IMR-90 (cell line): Measurements from ENCODE around the gene TEX261. TPM values are rescaled to one million over a fixed set of nuclear protein-coding genes. Genes with fewer than 3 reads are reported as not detected.
A peak's percentile ranks its signal among the peaks of the same experiment; 100 is the strongest.

Source experiments
- ATAC-seq: fragments of 200-7000 bp; cut with Tn5 transposase; 2 replicates; pipeline ENCODE4 v1.9.1; 2020; ENCODE audit warnings: low read depth, mild to moderate bottlenecking, moderate library complexity
- BruUV-seq: library from RNA; stranded (reverse); fragments of 400-500 nt; replicated peaks from 2 replicates; lab custom pipeline; 2021; lab: Mats Ljungman, UMichigan
- CTCF ChIA-PET: fragments of 300-600 bp; formaldehyde crosslinking; extraction: SDS; loops from one replicate; lab custom pipeline; 2021; ENCODE audit warnings: antibody characterized with exemption; lab: Yijun Ruan, JAX
- POLR2A ChIA-PET: fragments of 300-600 bp; sonication (Branson Sonifier 250); formaldehyde crosslinking; loops from one replicate; lab custom pipeline; 2022; ENCODE audit warnings: antibody characterized with exemption; ENCODE audit not compliant: unreplicated experiment; lab: Charles Lee
- DNase-seq: peaks from one replicate; pipeline ENCODE4 v3.0.0; 2013
- H2AFZ ChIP-seq: replicated peaks from 2 replicates; pipeline ENCODE3; 2013; ENCODE audit warnings: low read length, mild to moderate bottlenecking; ENCODE audit not compliant: poor library complexity
- H2AK5ac ChIP-seq: 2 replicates; pipeline ENCODE4 v1.6.1; 2013; ENCODE audit warnings: low read depth, low read length, inconsistent platforms
- H2AK9ac ChIP-seq: replicated peaks from 2 replicates; pipeline ENCODE3; 2013; ENCODE audit warnings: mild to moderate bottlenecking, low read depth, low read length, moderate library complexity; ENCODE audit not compliant: poor library complexity
- H2BK120ac ChIP-seq: 2 replicates; pipeline ENCODE4 v1.6.1; 2013; ENCODE audit warnings: low read depth, low read length, inconsistent platforms
- H2BK15ac ChIP-seq: 3 replicates; pipeline ENCODE4 v1.6.1; 2013; ENCODE audit warnings: low read depth, low read length, inconsistent platforms
- H2BK20ac ChIP-seq: 2 replicates; pipeline ENCODE4 v1.6.1; 2013; ENCODE audit warnings: low read depth, mild to moderate bottlenecking, inconsistent platforms, low read length, moderate library complexity
- H2BK5ac ChIP-seq: 2 replicates; pipeline ENCODE4 v1.6.1; 2013; ENCODE audit warnings: mild to moderate bottlenecking, low read depth, low read length, inconsistent platforms; ENCODE audit not compliant: poor library complexity, severe bottlenecking
- H3K14ac ChIP-seq: replicated peaks from 2 replicates; pipeline ENCODE4 v1.6.1; 2013; ENCODE audit warnings: low read depth, low read length, inconsistent platforms
- H3K18ac ChIP-seq: 2 replicates; pipeline ENCODE4 v1.6.1; 2013; ENCODE audit warnings: low read depth, low read length, control low read depth
- H3K23ac ChIP-seq: 2 replicates; pipeline ENCODE4 v1.6.1; 2013; ENCODE audit warnings: low read depth, low read length, inconsistent platforms
- H3K27ac ChIP-seq: 2 replicates; pipeline ENCODE4 v1.5.1; 2013; ENCODE audit warnings: mild to moderate bottlenecking, control low read depth, low read length; ENCODE audit not compliant: insufficient read depth
- H3K27me3 ChIP-seq: 2 replicates; pipeline ENCODE4 v1.6.1; 2013; ENCODE audit warnings: low read length; ENCODE audit not compliant: control insufficient read depth, insufficient read depth
- H3K36me3 ChIP-seq: 2 replicates; pipeline ENCODE4 v1.6.1; 2013; ENCODE audit warnings: low read length, mixed read lengths; ENCODE audit not compliant: control insufficient read depth, insufficient read depth
- H3K4ac ChIP-seq: 2 replicates; pipeline ENCODE4 v1.6.1; 2013; ENCODE audit warnings: low read depth, low read length, inconsistent platforms
- H3K4me1 ChIP-seq: 2 replicates; pipeline ENCODE4 v1.6.1; 2013; ENCODE audit warnings: low read length, mixed read lengths; ENCODE audit not compliant: control insufficient read depth, insufficient read depth
- H3K4me2 ChIP-seq: 2 replicates; pipeline ENCODE4 v1.6.1; 2013; ENCODE audit warnings: low read depth, mild to moderate bottlenecking, control low read depth, low read length, moderate library complexity
- H3K4me3 ChIP-seq: 2 replicates; pipeline ENCODE4 v1.5.1; 2013; ENCODE audit warnings: low read depth, mild to moderate bottlenecking, control low read depth, low read length, moderate library complexity; ENCODE audit not compliant: insufficient read depth
- H3K56ac ChIP-seq: 2 replicates; pipeline ENCODE4 v1.6.1; 2013; ENCODE audit warnings: low read length, inconsistent platforms; ENCODE audit not compliant: insufficient read depth; ENCODE audit errors: extremely low read depth
- H3K79me1 ChIP-seq, 2 experiments: 2 replicates each; pipeline ENCODE4 v1.6.1; 2013; ENCODE audit warnings: low read length in 2 of 2, inconsistent platforms in 1 of 2, low read depth in 1 of 2
- H3K9ac ChIP-seq: 2 replicates; pipeline ENCODE4 v1.6.1; 2013; ENCODE audit warnings: low read depth, low read length, control low read depth
- H3K9me1 ChIP-seq: 2 replicates; pipeline ENCODE4 v1.6.1; 2013; ENCODE audit warnings: low read length, inconsistent platforms; ENCODE audit not compliant: insufficient read depth
- H3K9me3 ChIP-seq: 2 replicates; pipeline ENCODE4 v1.6.1; 2013; ENCODE audit warnings: low read length; ENCODE audit not compliant: control insufficient read depth, insufficient read depth
- H4K20me1 ChIP-seq: 2 replicates; pipeline ENCODE4 v1.6.1; 2013; ENCODE audit warnings: low read length, inconsistent platforms; ENCODE audit not compliant: insufficient read depth
- H4K5ac ChIP-seq: 2 replicates; pipeline ENCODE4 v1.6.1; 2013; ENCODE audit warnings: mild to moderate bottlenecking, low read depth, low read length, control low read depth
- H4K8ac ChIP-seq, 2 experiments: 2 replicates each; pipeline ENCODE4 v1.6.1; 2013; ENCODE audit warnings: low read depth in 2 of 2, low read length in 2 of 2, control low read depth in 1 of 2, inconsistent platforms in 1 of 2
- H4K91ac ChIP-seq: 2 replicates; pipeline ENCODE4 v1.6.1; 2013; ENCODE audit warnings: low read depth, low read length, inconsistent platforms; ENCODE audit not compliant: insufficient read depth
- BHLHE40 ChIP-seq: fragments of 150-350 bp; IDR thresholded peaks from 2 replicates; pipeline ENCODE4 v1.6.1; 2016; ENCODE audit warnings: mild to moderate bottlenecking, low read depth, low read length
- CEBPB ChIP-seq: IDR thresholded peaks from 2 replicates; pipeline ENCODE4 v1.6.1; 2012; ENCODE audit warnings: low read depth, low read length, improper control_type of control experiment
- CHD1 ChIP-seq: IDR thresholded peaks from 2 replicates; pipeline ENCODE4 v1.6.1; 2012; ENCODE audit warnings: low read depth, low read length, improper control_type of control experiment
- CTCF ChIP-seq: conservative IDR thresholded peaks from 2 replicates; pipeline ENCODE4 v1.5.1; 2012; ENCODE audit warnings: mild to moderate bottlenecking, low read depth, low read length, improper control_type of control experiment
- ELK1 ChIP-seq: fragments of 150-350 bp; IDR thresholded peaks from 2 replicates; pipeline ENCODE4 v1.6.1; 2016; ENCODE audit warnings: low read depth, mild to moderate bottlenecking, low read length, moderate library complexity, borderline replicate concordance
- FOS ChIP-seq: fragments of 150-350 bp; IDR thresholded peaks from 2 replicates; pipeline ENCODE4 v1.6.1; 2016; ENCODE audit warnings: low read depth, low read length
- MAFK ChIP-seq: IDR thresholded peaks from 2 replicates; pipeline ENCODE4 v1.6.1; 2012; ENCODE audit warnings: low read depth, low read length, improper control_type of control experiment
- MAZ ChIP-seq: IDR thresholded peaks from 2 replicates; pipeline ENCODE4 v1.6.1; 2012; ENCODE audit warnings: low read depth, mild to moderate bottlenecking, low read length, improper control_type of control experiment, moderate library complexity, borderline replicate concordance
- MXI1 ChIP-seq: IDR thresholded peaks from 2 replicates; pipeline ENCODE4 v1.6.1; 2012; ENCODE audit warnings: low read depth, mild to moderate bottlenecking, low read length, moderate library complexity, borderline replicate concordance
- NFE2L2 ChIP-seq: fragments of 150-350 bp; IDR thresholded peaks from 2 replicates; pipeline ENCODE4 v1.6.1; 2016; ENCODE audit warnings: low read depth, mild to moderate bottlenecking, low read length
- POLR2A ChIP-seq: IDR thresholded peaks from 2 replicates; pipeline ENCODE4 v1.6.1; 2012; ENCODE audit warnings: mild to moderate bottlenecking, low read depth, low read length
- RAD21 ChIP-seq: IDR thresholded peaks from 2 replicates; pipeline ENCODE4 v1.6.1; 2012; ENCODE audit warnings: low read length, improper control_type of control experiment
- RCOR1 ChIP-seq: IDR thresholded peaks from 2 replicates; pipeline ENCODE4 v1.6.1; 2012; ENCODE audit warnings: mild to moderate bottlenecking, low read length, improper control_type of control experiment; ENCODE audit not compliant: insufficient replicate concordance
- RFX5 ChIP-seq: IDR thresholded peaks from 2 replicates; pipeline ENCODE4 v1.8.0; 2012; ENCODE audit warnings: low read depth, mild to moderate bottlenecking, low read length, moderate library complexity
- SMC3 ChIP-seq: fragments of 150-350 bp; IDR thresholded peaks from 2 replicates; pipeline ENCODE4 v1.6.1; 2016; ENCODE audit warnings: low read depth, mild to moderate bottlenecking, antibody characterized with exemption, low read length, moderate library complexity
- USF2 ChIP-seq: fragments of 150-350 bp; IDR thresholded peaks from 2 replicates; pipeline ENCODE4 v1.6.1; 2017; ENCODE audit warnings: mild to moderate bottlenecking, antibody characterized with exemption, low read length, low read depth
- WGBS, 2 experiments: methylation state at CpG; one replicate each; pipeline versions ENCODE4 v1.1.5 to v1.1.7; 2013; ENCODE audit warnings: missing lambda C conversion rate in 2 of 2; ENCODE audit not compliant: insufficient read length in 1 of 2; ENCODE audit errors: extremely low coverage in 2 of 2; 5-methylcytosine and 5-hydroxymethylcytosine counted together
- dilution Hi-C: fragments of 300-500 bp; cut with HindIII; formaldehyde crosslinking; loops from one replicate; pipeline ENCODE4 v1.14.3; 2018; ENCODE audit warnings: low sequenced_read_pairs; ENCODE audit not compliant: unreplicated experiment
- in situ Hi-C: fragments of 300-500 bp; cut with MboI; formaldehyde crosslinking; loops from 3 replicates; pipeline ENCODE4 v1.14.3; 2019; ENCODE audit warnings: low sequenced_read_pairs, inconsistent platforms, mixed read lengths
- intact Hi-C: fragments of 100-400 bp; cut with micrococcal nuclease; formaldehyde crosslinking; loops from 2 replicates; pipeline ENCODE4 v1.10.0; 2022
- polyA plus RNA-seq, 3 experiments: library from polyadenylated mRNA; depleted of rRNA; stranded (reverse); fragments of >200 nt; gene quantifications; 2 replicates each; pipeline ENCODE4 v1.2.3, GENCODE V29; 2012; ENCODE audit warnings: low replicate concordance in 1 of 3
- total RNA-seq: library from RNA; depleted of rRNA; stranded (reverse); fragments of >200 nt; gene quantifications from 2 replicates; pipeline ENCODE4 v1.2.3, GENCODE V29; 2012

Gene TEX261
- total and polyA plus RNA-seq, 2 of the 4 experiments (the other 2 are of a cell fraction): 26.3 to 69.8 TPM

DNA sequence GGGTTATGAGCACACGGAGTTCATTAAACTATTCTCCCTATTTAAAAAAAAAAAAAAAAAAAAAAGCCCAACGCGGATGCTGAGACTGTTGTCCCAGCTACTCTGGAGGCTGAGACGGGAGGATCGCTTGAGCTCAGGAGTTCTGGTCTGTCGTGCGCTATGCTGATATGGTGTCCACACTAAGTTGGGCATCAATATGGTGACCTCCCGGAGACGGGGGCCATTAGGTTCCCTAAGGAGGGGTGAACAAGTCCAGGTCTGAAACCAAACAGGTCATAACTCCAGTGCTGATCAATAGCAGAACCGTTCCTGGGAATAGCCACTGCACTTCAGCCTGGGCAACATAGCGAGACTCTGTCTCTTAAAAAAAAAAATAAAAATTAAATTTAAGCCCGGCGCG lies 29.2 kb downstream of the TEX261 start:
- peak overlapping the region; percentile 62 for H2AFZ ChIP-seq
- no peak overlapping the region for H3K18ac ChIP-seq
- BruUV-seq: no TSS peak
- no peaks in the 10 kb centered on the region for H4K20me1 ChIP-seq
- H3K4me3 ChIP-seq: no peak overlapping the region
- DNase-seq (no peak), ATAC-seq (no peak)
- WGBS, 2 experiments: 93% methylated on average over 8 of the region's 14 CpGs; no CpG with 5 or more reads in 1 of the 2 experiments
- H4K5ac ChIP-seq: no peak overlapping the region
- H3K79me1 ChIP-seq: no peaks in the 10 kb centered on the region
- dilution Hi-C loops: no loop called here
- H3K9ac ChIP-seq: no peak overlapping the region
- no peak overlapping the region for H2BK5ac ChIP-seq
- H2AK9ac ChIP-seq: no peak overlapping the region
- intact Hi-C loops: loop anchor here (1.0 to 2.0 kb wide), 3 partner anchors 12 to 36 kb away; partner anchors contain the start of gene TEX261
- no peaks in the 10 kb centered on the region for H3K9me1 ChIP-seq
- no peak overlapping the region for H3K27ac ChIP-seq
- H4K8ac ChIP-seq: no peak overlapping the region
- no peak overlapping the region for H3K56ac ChIP-seq
- in situ Hi-C loops: no loop called here
- no peak overlapping the region for H2BK20ac ChIP-seq
- peaks cover 5% of the 10 kb centered on the region; the same call in 1 of the 2 replicates for H3K27me3 ChIP-seq
- H2BK15ac ChIP-seq: no peak overlapping the region
- no peak overlapping the region for H4K91ac ChIP-seq
- H3K23ac ChIP-seq: no peak overlapping the region
- CTCF ChIA-PET: interaction anchor here (0.7 to 2.3 kb wide), 5 partner anchors 12 to 36 kb away, joined by 3 to 13 read pairs (median 5); partner anchors contain the start of gene ANKRD53
- H2AK5ac ChIP-seq: no peak overlapping the region
- TF ChIP-seq NFE2L2 (no peak), CHD1 (no peak), CTCF (no peak), MAFK (no peak), SMC3 (no peak), ELK1 (no peak), MAZ (no peak), RAD21 (no peak), BHLHE40 (no peak), USF2 (no peak), POLR2A (no peak), MXI1 (no peak), CEBPB (no peak), RCOR1 (no peak), RFX5 (no peak), FOS (no peak)
- H3K36me3 ChIP-seq: no peaks in the 10 kb centered on the region
- no peak overlapping the region for H2BK120ac ChIP-seq
- no peaks in the 10 kb centered on the region for H3K4me1 ChIP-seq
- no peaks in the 10 kb centered on the region for H3K9me3 ChIP-seq
- H3K4ac ChIP-seq: no peak overlapping the region
- H3K14ac ChIP-seq: no peak overlapping the region
- H3K4me2 ChIP-seq: no peak overlapping the region
- POLR2A ChIA-PET: no interaction called here
